CMK (cell line): Measurements from ENCODE around the gene NXT1.

Source experiments
- DNase-seq: peaks from one replicate; pipeline ENCODE4 v3.0.0-alpha.2; 2010; ENCODE audit warnings: low read depth

Gene NXT1

DNA sequence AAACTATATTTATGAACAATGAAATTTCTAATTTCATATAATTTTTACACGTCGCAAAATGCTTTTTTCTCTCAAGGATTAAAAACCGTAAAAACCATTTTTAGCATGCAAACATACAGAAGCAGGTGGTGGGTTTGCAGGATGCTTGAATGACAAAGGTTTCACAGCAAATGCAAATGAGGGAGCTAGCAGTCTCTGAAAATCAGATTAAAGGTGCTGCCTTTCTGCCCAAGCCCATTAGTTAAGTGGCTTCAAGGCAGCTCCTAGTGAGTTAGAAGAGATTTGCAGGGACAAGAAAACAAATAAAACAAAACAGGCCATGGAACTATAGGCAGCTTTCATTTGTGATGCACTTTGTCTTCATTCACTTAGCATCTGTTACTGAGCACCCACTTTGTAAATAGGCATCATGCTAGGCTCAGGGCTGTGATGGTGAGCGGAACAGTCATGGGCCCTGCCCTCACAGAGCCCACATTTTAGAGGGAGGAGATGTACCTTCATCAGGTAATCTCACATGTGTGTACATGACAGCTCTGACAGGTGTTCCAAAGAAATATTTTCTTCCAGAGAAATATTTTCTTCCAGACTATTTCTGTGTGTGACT lies 41.2 kb downstream of the NXT1 start:
- DNase-seq = no peak

DNA sequence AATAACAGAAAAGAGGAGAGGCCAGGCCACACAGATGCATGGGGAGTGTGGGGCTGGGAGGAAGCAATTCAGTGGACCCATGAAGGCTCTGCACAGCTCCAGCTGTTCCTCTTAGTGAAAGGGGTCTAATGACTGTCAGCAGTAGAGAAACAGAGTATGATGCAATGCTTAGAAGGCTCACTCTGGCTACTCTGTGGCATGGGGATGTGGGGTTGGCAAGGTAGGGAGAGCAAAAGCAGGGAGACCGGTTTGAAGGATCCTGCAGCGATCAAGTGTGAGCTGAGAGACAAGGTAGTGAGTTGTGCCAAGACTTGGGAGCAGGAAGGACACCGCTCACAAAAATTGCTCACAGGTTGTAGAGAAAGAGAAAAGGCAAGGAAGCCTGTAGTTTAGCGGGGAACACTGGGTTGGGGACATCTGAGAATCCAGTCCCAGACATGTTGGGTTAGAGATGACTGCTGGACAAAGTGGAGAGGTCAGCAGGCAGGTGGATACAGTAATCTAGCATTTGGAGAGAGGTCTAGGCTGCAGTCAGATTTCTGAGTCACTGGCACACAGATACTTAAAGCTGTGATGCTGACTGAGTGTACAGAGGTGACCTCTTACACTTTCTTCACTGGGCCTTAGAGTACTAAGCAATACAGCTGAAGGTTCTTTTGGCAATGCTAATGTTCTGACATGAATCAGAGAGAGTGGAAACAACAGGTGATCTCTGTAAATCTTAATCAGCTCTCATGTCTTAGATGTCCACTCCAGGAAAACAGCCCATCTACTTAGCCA lies 43.6 kb downstream of the NXT1 start:
- no peak for DNase-seq

DNA sequence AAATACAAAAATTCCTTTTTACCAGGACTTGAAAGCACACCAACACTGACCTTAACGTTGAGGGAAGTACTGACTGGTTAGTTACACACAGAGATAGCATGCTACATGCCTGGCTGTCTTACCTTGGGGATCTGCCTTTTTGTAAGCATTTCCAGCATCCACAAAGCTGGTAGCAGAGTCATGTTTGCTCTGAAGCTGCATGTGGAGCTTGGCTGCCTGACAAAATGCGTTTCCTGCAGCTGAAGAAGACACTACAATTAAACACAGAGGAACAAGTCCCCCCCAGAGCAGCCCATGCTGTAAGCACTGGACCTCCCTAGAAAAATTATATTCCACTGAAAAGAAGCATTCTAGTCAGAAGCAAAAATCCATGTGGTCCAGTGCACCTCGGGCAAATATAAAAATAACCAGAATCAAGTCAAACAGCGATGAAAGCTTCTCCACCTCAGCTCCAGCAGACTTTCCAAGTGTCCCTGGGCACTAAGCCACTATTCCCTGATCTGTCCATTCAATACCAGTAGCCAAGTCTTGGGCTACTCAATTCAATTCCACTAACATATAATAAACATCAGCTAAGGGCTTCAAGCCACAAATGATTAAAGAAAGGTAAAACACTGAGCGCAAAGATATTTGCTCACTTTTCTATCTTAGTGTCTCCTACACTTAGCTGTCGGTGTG lies 46.5 kb downstream of the NXT1 start:
- no peak for DNase-seq

DNA sequence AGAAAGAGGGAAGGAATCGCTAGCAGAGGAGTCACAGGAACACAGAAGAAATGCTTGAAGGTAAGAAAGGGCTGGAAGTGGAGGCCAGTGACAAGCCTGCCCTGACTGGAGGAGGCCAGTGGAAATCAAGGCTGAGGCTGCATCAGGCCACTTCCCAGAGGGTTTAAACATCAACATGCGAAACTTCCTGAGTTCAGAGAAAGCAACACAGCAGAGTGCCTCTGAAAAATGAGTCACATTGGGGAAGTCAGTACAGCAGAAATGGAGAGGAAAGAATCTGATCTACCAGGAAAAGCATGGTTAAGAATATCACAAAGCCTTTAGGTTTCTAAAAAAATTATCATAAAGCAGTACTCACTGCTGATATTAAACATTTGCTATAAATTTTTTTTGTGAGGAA lies 47.4 kb downstream of the NXT1 start:
- DNase-seq = no peak

DNA sequence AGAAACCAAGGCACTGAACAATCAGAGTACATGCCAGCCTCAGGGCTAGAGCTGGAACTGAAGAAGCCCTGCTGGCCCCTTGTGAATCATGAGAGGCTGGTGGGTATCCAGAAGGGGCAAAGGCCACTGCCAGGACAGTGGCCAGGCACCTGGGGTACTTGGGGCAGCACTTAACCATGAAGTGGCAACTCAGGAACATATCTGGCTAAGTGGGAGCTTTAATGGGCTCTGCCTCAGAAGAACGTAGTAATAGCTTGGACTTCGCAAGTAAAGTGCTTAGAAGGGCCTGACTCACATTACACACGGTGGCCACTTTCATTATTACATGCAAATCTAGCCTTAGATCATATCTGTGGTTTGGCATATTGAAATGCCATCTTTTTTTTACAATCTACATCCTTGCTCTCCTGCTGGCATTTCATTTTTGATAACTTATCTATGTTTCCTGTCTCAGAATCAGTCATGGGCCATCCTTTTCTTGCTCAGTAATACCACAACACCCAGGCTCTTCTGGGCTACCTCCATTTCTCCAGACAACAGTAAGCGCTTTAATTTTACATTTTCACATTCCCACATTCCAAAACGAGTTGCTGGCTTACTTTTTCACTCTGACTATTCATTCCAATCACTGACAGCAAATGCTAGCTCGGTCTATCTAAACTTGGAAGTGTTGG lies 49.1 kb downstream of the NXT1 start:
- DNase-seq = peak; percentile 30

DNA sequence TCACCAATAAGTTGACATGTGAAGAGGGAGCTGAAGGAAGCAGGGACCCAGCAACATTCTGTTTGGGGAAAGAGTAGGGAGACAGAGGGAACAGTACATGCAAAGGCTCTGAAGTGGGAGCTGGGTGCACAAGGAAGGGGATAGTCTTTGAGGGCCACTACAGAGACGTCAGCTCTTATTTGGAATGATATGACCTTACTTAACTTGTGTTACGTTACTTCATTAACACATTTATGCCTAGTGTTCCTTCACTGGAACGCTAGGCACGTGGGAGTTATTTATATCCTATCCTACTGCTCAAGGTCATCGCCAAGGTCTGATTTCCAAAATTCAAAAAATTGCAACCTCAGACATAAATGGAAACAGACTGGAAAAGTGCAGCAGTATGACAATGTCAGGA lies 50.5 kb downstream of the NXT1 start:
- no peak for DNase-seq

DNA sequence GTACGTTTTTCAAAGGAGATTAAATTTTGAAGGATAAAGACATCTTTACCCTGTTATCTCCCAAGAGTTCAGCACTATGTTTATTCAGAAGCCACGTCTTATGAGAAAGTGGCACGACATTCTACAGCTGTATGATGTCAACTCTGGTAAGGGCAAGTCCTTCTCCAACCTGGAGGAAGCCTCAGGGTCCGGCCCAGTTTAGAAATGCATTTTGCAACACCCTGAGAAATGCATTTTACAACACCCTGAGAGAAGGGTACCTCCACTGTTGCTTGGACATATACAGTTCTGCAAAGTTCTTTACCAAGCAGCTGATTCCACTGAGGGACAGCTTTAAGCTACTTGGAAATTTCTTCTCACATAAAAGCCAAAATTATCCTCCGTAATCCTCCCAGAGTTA lies 53.2 kb downstream of the NXT1 start:
- DNase-seq = no peak

DNA sequence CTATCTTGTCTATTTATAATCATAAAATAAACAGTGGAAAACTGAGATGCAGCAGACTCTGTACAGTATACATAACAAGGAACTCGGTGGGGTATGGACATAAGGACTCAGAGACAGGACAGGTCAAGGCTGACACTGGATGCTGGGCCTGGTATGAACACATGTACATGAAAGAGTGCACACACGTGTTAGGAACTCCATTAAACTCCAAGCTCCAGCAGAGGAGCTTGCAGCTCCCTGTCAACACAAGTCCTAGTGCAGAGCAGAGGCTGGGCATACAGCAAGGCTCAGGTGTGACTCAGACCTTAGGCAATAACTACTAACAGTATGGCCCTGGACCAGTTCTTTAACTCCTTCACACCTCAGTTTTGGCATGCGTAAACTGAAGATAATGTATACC lies 53.6 kb downstream of the NXT1 start:
- no peak for DNase-seq
